Measurements from ENCODE around the gene DNAH17. TPM values are rescaled to one million over a fixed set of nuclear protein-coding genes. Genes with fewer than 3 reads are reported as not detected.

The DNAH17 gene
- total RNA-seq: not detected

- intact Hi-C loops (cut with DNase I): no loop called here
Observed at GRCh38 chr17:78577296-78577695, at the start of gene DNAH17. TSS of gene DNAH17 (minus strand) at chr17:78577396. CDS start at chr17:78575057, 2,339 bp downstream.

GRCh38 chr17:78624324-78625151 lies 47.3 kb upstream of the DNAH17 start:
- H3K36me3 ChIP-seq: no peaks in the 10 kb centered on the region
- no peak overlapping the region for H3K27ac ChIP-seq
- DNase-seq (ENCODE audit: low spot score in 2 of 2): no peak

More at GRCh38 chr17:78577296-78577695, at the start of gene DNAH17:
- H3K4me3 ChIP-seq: no peak within 1 kb of the TSS
- DNase-seq (ENCODE audit: low spot score in 2 of 2): no peak
- no peak for TF ChIP-seq CTCF (IDR thresholded peaks at IDR 0.05)
- H3K27ac ChIP-seq: no peak within 1 kb of the TSS
- no peaks in the 10 kb centered on the region for H3K27me3 ChIP-seq
- H3K4me1 ChIP-seq: no peaks in the 10 kb centered on the region
- no peaks in the 10 kb centered on the region for H3K9me3 ChIP-seq
- H3K36me3 ChIP-seq: no peaks in the 10 kb centered on the region

GRCh38 chr17:78623541-78623940 lies 46.3 kb upstream of the DNAH17 start:
- Histone ChIP-seq H3K9me3 (no peaks in the 10 kb centered on the region), H3K4me3 (no peak overlapping the region), H3K27me3 (no peaks in the 10 kb centered on the region), H3K27ac (no peak overlapping the region), H3K36me3 (no peaks in the 10 kb centered on the region), H3K4me1 (no peaks in the 10 kb centered on the region)
- intact Hi-C loops (cut with DNase I): no loop called here
- no peak for TF ChIP-seq CTCF (IDR thresholded peaks at IDR 0.05)
- no peak for DNase-seq (ENCODE audit: low spot score in 2 of 2)

More at GRCh38 chr17:78624324-78625151, 47.3 kb upstream of the DNAH17 start:
- no peaks in the 10 kb centered on the region for H3K9me3 ChIP-seq
- intact Hi-C loops (cut with DNase I): no loop called here
- no peak for TF ChIP-seq CTCF (IDR thresholded peaks at IDR 0.05)
- no peak overlapping the region for H3K4me3 ChIP-seq
- no peaks in the 10 kb centered on the region for H3K4me1 ChIP-seq
- no peaks in the 10 kb centered on the region for H3K27me3 ChIP-seq

DNA sequence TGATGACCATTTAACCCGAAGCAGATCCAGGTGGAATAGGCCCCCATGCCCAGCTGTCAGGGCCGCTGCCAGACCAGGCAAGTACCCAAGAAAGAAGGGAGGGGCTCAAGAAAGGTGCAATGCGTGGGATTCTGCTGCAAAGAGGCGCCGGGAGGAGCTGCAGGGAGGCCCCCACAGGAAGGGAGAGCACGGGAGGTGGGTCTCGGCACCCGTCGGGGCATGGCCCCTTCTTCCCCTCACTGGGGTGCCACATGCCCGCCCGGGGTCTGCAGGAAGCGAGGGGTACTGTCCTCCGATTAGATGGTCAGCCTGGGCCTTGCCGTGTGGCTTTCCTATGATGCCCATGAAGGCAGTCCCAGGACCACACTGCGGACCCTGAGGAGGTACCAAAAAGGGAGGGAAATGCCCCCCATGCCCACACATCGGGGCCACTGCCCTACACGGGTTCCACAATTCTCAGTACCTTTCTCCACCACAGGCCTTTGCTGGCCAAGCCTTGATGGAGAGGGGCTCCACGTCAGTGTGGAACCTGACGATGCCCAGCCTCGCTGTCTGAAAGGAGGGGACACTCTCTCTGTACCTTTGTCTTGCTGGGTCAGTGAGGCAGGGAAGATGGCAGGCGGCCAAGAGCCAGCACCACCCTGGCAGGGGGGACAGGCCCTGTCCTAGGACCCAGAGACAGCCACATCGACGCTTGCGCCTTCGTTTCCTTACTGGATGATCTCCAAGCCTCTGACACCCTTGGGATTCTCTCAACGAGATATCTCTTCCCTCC lies 45.5 kb upstream of the DNAH17 start:
- no peak overlapping the region for H3K27ac ChIP-seq
- no peaks in the 10 kb centered on the region for H3K27me3 ChIP-seq
- DNase-seq (ENCODE audit: low spot score in 2 of 2): no peak
- TF ChIP-seq CTCF (IDR thresholded peaks at IDR 0.05): no peak
- H3K36me3 ChIP-seq: no peaks in the 10 kb centered on the region
- H3K9me3 ChIP-seq: no peaks in the 10 kb centered on the region
- H3K4me3 ChIP-seq: no peak overlapping the region
- H3K4me1 ChIP-seq: peaks cover 0 to 4% of the 10 kb centered on the region in 2 donors
- intact Hi-C loops (cut with DNase I): no loop called here

DNA sequence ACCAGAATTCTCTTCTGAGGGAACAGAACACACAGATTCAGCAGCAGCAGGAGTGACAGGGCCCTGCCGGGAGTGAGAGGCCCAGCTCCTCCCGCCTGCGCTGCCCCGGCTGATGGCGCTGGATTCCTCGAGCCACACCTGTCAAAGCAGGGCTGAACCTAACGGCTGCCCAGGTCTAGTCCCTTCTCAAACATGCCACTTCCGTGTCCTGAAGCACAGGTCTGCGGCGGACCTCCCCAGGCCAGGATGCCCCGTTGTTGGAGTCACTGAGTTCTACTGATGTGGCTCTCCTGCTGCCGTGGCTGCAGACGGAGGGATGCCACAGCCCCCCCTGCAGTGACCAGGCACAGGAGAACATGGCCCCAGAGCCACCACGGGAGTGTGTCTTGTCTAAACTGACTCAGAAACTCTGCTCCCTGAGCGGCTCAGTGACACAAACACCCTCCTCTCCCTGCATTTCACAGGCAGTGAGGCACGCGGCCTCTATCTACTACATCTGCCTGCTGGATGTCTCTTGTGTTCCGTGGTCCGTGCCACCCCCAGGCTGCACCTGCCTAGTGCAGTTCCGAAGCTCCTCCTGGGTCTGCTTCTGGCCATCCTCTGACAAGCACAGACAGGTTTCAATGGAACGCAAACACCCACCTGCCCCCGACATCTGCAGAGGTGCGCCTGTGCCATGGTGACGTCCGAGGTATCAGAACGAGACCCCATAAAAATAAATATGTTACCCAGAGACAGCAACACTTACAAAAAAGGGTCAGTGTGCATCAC lies 44.7 kb upstream of the DNAH17 start:
- TF ChIP-seq CTCF (IDR thresholded peaks at IDR 0.05): no peak
- no peak for DNase-seq (ENCODE audit: low spot score in 2 of 2)
- no peaks in the 10 kb centered on the region for H3K36me3 ChIP-seq
- no peaks in the 10 kb centered on the region for H3K27me3 ChIP-seq
- intact Hi-C loops (cut with DNase I): no loop called here
- no peaks in the 10 kb centered on the region for H3K9me3 ChIP-seq
- no peak overlapping the region for H3K4me3 ChIP-seq
- no peak overlapping the region for H3K27ac ChIP-seq
- H3K4me1 ChIP-seq: peaks cover 3 to 12% of the 10 kb centered on the region in 2 donors

All from ascending aorta (tissue), 2 donors.